HEK293T (cell line): ENCODE results near the gene CIT.

ENCODE experiments used
- CTCF ChIA-PET: fragments of 350-600 bp; formaldehyde crosslinking; extraction: SDS; loops from one replicate; lab custom pipeline; 2021; ENCODE audit warnings: antibody characterized with exemption, inconsistent platforms; lab: Yijun Ruan, JAX
- POLR2A ChIA-PET: fragments of 350-600 bp; formaldehyde crosslinking; extraction: SDS; loops from one replicate; lab custom pipeline; 2020; ENCODE audit warnings: antibody characterized with exemption, inconsistent platforms; lab: Yijun Ruan, JAX
- DNase-seq: peaks from one replicate; pipeline ENCODE4 v3.0.0; 2012; ENCODE audit warnings: mixed read lengths; ENCODE audit errors: extremely low spot score
- ARNT ChIP-seq: fragments of 450-650 bp; IDR thresholded peaks from 2 replicates; pipeline ENCODE4 v1.6.1; 2017; ENCODE audit warnings: mild to moderate bottlenecking
- BHLHE40 ChIP-seq: fragments of 450-650 bp; IDR thresholded peaks from 2 replicates; pipeline ENCODE4 v1.6.1; 2016; ENCODE audit warnings: mild to moderate bottlenecking, moderate library complexity, borderline replicate concordance
- CTBP1 ChIP-seq: fragments of 450-650 bp; IDR thresholded peaks from 2 replicates; pipeline ENCODE4 v1.6.1; 2016; ENCODE audit warnings: borderline replicate concordance
- ELF4 ChIP-seq: fragments of 450-650 bp; IDR thresholded peaks from 2 replicates; pipeline ENCODE4 v1.6.1; 2017; ENCODE audit warnings: antibody characterized with exemption
- FOXA1 ChIP-seq: fragments of 450-650 bp; IDR thresholded peaks from 2 replicates; pipeline ENCODE4 v1.6.1; 2016; ENCODE audit warnings: mild to moderate bottlenecking
- FOXK2 ChIP-seq: fragments of 450-650 bp; IDR thresholded peaks from 2 replicates; pipeline ENCODE4 v1.6.1; 2016; ENCODE audit warnings: mild to moderate bottlenecking
- FOXM1 ChIP-seq: fragments of 450-650 bp; IDR thresholded peaks from 2 replicates; pipeline ENCODE4 v1.6.1; 2017; ENCODE audit warnings: mild to moderate bottlenecking, borderline replicate concordance
- HDGF ChIP-seq: fragments of 450-650 bp; IDR thresholded peaks from 2 replicates; pipeline ENCODE4 v1.6.1; 2017; ENCODE audit warnings: antibody characterized with exemption, borderline replicate concordance
- L3MBTL2 ChIP-seq: fragments of 450-650 bp; conservative IDR thresholded peaks from 2 replicates; pipeline ENCODE4 v1.6.1; 2016; ENCODE audit warnings: mild to moderate bottlenecking
- LEF1 ChIP-seq: fragments of 450-650 bp; IDR thresholded peaks from 2 replicates; pipeline ENCODE4 v1.6.1; 2017; ENCODE audit warnings: mild to moderate bottlenecking, borderline replicate concordance
- NFRKB ChIP-seq: fragments of 450-650 bp; IDR thresholded peaks from 2 replicates; pipeline ENCODE4 v1.6.1; 2016; ENCODE audit warnings: mild to moderate bottlenecking, moderate library complexity
- SP1 ChIP-seq: fragments of 450-650 bp; IDR thresholded peaks from 2 replicates; pipeline ENCODE4 v1.6.1; 2017
- SUZ12 ChIP-seq: fragments of 450-650 bp; IDR thresholded peaks from 2 replicates; pipeline ENCODE4 v1.6.1; 2016; ENCODE audit warnings: mild to moderate bottlenecking
- TARDBP ChIP-seq: fragments of 450-650 bp; IDR thresholded peaks from 2 replicates; pipeline ENCODE4 v1.6.1; 2016
- ZNF384 ChIP-seq: fragments of 450-650 bp; IDR thresholded peaks from 2 replicates; pipeline ENCODE4 v1.6.1; 2016
- TF ChIP-seq, protein P1 (sequence below): fragments of 450-650 bp; IDR thresholded peaks from 2 replicates; pipeline ENCODE4 v1.6.1; 2016

The CIT gene

DNA sequence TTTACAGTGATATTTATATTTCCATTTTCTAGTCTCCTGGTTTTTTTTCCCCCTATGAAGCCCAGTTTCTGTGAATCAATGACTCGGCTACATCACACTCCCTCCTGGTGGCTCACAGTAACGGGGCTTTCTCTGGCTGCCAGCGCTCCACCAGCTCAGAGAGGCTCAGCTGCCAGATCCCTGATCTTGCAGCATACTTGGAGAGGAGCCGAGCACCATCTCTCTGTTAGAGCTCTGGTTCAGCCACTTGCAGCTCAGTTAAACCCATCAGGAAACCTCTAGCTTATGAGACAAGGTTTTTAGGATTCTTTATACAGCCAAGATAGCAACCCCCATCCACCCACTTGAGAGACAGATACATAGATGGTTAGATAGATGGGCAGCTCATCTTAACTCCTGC lies 74.6 kb downstream of the CIT start:
- ChIA-PET POLR2A (no interaction called here), CTCF (interaction anchor here (2.2 kb wide), 1 partner anchor 21 kb away, joined by 8 read pairs; no protein-coding TSS in a partner anchor)
- TF ChIP-seq SP1 (no peak), ZNF384 (no peak), BHLHE40 (no peak), FOXK2 (no peak), NFRKB (no peak), LEF1 (no peak), L3MBTL2 (no peak), HDGF (no peak), SUZ12 (no peak), CTBP1 (no peak), ARNT (no peak)
- TF ChIP-seq, protein P1, sequence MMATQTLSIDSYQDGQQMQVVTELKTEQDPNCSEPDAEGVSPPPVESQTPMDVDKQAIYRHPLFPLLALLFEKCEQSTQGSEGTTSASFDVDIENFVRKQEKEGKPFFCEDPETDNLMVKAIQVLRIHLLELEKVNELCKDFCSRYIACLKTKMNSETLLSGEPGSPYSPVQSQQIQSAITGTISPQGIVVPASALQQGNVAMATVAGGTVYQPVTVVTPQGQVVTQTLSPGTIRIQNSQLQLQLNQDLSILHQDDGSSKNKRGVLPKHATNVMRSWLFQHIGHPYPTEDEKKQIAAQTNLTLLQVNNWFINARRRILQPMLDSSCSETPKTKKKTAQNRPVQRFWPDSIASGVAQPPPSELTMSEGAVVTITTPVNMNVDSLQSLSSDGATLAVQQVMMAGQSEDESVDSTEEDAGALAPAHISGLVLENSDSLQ, result no peak
- DNase-seq, result no peak

DNA sequence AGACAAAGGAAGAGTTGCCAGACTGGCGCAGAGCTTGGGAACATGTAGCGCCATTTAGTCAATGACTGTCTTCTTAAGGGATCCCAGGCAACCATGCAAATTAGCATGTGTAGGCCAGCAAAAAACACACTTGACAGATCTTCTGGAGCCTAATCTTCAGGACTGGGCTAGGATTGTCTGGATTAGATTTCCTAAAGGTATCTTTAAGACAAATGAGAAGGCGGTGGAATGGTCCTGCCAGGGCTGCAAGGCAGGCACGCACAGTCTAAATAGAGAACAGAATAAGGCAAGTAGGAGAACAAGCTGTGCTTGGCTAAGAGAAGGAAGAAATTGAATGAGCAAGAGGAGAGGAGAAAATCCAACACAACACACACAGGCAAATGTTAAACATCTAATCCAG lies 80.0 kb downstream of the CIT start:
- TF ChIP-seq BHLHE40, result no peak
- TF ChIP-seq, protein P1, result no peak
- TF ChIP-seq ARNT, result no peak
- TF ChIP-seq SP1, result no peak
- no peak for TF ChIP-seq LEF1
- TF ChIP-seq SUZ12, result no peak
- TF ChIP-seq L3MBTL2, result no peak
- TF ChIP-seq ELF4, result no peak
- no peak for DNase-seq
- CTCF ChIA-PET, result no interaction called here
- POLR2A ChIA-PET, result interaction anchor here (1.1 kb wide), 1 partner anchor 18 kb away, joined by 3 read pairs; no protein-coding TSS in a partner anchor

DNA sequence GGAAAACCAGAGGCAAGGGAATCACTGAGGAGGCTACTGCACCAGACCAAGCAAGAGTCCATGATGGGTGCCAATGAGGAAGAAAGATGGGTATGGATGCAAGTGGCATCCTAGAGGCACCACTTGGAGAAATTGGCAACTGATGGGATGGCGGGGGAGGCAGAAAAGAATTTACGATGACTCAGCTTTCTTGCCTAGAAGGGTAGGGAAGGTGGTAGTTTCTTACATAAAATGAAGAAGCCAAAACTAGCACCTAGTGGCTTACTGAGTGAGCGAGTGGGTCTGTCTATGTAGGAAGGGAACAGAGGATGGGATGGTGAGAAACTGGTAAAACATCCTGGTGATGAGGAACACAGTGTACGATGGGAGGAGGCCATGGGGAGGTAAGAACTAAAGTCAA lies 80.8 kb downstream of the CIT start:
- no peak for TF ChIP-seq L3MBTL2
- TF ChIP-seq ARNT, result no peak
- no peak for TF ChIP-seq SP1
- TF ChIP-seq FOXM1, result no peak
- no peak for TF ChIP-seq ELF4
- TF ChIP-seq ZNF384, result no peak
- TF ChIP-seq CTBP1, result no peak
- TF ChIP-seq HDGF, result no peak
- no peak for TF ChIP-seq NFRKB
- no peak for TF ChIP-seq FOXK2
- TF ChIP-seq TARDBP, result no peak
- TF ChIP-seq FOXA1, result no peak
- ChIA-PET POLR2A (no interaction called here), CTCF (no interaction called here)
- no peak for DNase-seq

DNA sequence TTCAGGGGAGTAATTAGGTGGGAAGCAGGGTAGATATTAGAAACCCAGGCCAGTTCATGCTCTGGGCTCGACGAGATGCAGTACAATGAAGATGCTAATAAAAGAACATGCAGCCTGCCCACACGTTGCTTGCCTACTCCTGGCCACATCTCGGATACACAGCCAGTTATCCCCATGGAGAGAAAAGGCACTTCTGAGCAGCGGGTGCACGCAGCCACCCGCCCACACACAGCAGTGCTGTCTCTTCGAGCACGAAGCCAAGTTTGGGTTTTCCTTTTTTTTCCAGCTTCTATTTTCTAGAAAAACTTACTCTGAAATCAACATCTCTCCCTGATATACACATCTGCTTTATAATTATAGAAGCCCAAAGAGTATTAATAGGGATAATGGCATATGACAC lies 85.7 kb downstream of the CIT start:
- POLR2A ChIA-PET, result no interaction called here
- no peak for DNase-seq
- CTCF ChIA-PET, result interaction anchor here (1.2 kb wide), 1 partner anchor 10 kb away, joined by 3 read pairs; no protein-coding TSS in a partner anchor
- TF ChIP-seq, protein P1, result no peak
- TF ChIP-seq BHLHE40, result no peak
- no peak for TF ChIP-seq HDGF
- no peak for TF ChIP-seq FOXA1
- TF ChIP-seq ARNT, result no peak
- TF ChIP-seq TARDBP, result no peak
- TF ChIP-seq ELF4, result no peak
- no peak for TF ChIP-seq LEF1
- no peak for TF ChIP-seq ZNF384
- no peak for TF ChIP-seq CTBP1
- TF ChIP-seq L3MBTL2, result no peak
- no peak for TF ChIP-seq NFRKB
- no peak for TF ChIP-seq SUZ12
- no peak for TF ChIP-seq FOXK2
- no peak for TF ChIP-seq FOXM1
- no peak for TF ChIP-seq SP1

DNA sequence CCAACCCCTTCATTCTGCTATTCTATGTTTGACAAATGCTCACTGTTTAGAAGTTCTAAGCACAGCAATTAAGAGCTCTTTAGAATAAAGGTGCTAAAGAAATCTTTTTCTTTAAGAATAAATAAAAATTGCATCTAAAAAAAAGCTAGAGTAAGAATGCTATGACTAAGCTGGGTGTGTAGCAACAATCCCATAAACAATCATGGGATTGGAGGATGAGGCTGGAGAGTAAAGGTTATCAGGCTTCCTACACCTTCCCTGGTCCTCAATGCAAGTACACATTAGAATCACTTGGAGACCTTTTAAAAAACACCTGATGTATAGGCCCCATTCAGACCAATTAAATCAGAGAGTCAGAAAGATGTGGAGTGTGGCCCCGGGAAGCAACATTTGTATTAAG lies 88.3 kb downstream of the CIT start:
- ChIA-PET POLR2A (no interaction called here), CTCF (interaction anchor here (0.6 kb wide), 1 partner anchor 60 kb away, joined by 3 read pairs; no protein-coding TSS in a partner anchor)
- TF ChIP-seq LEF1, result no peak
- no peak for DNase-seq

DNA sequence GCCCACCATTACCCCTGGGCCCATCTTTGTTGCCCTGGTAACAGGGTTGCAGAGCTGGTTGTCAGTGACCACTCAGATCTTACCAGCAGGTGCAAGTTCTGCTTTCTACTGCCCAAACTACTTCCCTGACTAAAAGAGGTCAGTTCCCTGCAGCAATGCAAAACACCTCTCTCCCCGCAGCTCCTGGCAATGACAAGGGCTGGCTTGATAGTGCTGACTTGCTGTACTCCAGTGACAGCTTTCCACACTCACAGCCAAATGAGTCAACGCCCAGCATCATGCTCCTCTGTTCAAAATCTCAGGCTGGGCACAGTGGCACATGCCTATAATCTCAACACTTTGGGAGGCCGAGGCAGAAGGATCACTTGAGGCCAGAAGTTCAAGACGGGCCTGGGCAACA lies 90.6 kb downstream of the CIT start:
- ChIA-PET POLR2A (no interaction called here), CTCF (no interaction called here)
- no peak for TF ChIP-seq ARNT
- TF ChIP-seq ZNF384, result no peak
- TF ChIP-seq LEF1, result no peak
- no peak for TF ChIP-seq FOXA1
- TF ChIP-seq HDGF, result no peak
- no peak for TF ChIP-seq BHLHE40
- no peak for TF ChIP-seq TARDBP
- TF ChIP-seq FOXK2, result no peak
- TF ChIP-seq L3MBTL2, result no peak
- TF ChIP-seq SP1, result no peak
- no peak for TF ChIP-seq FOXM1
- TF ChIP-seq, protein P1, result no peak
- TF ChIP-seq ELF4, result no peak
- TF ChIP-seq NFRKB, result no peak
- TF ChIP-seq CTBP1, result no peak
- TF ChIP-seq SUZ12, result no peak
- no peak for DNase-seq
